GM18907 (cell line): Measurements from ENCODE around the gene TECPR2.

ENCODE experiments used
- ATAC-seq: cut with Tn5 transposase; IDR thresholded peaks from one replicate; pipeline ENCODE4 v1.9.1; 2021; ENCODE audit warnings: mild to moderate bottlenecking, moderate library complexity; ENCODE audit not compliant: unreplicated experiment

TECPR2 gene

DNA sequence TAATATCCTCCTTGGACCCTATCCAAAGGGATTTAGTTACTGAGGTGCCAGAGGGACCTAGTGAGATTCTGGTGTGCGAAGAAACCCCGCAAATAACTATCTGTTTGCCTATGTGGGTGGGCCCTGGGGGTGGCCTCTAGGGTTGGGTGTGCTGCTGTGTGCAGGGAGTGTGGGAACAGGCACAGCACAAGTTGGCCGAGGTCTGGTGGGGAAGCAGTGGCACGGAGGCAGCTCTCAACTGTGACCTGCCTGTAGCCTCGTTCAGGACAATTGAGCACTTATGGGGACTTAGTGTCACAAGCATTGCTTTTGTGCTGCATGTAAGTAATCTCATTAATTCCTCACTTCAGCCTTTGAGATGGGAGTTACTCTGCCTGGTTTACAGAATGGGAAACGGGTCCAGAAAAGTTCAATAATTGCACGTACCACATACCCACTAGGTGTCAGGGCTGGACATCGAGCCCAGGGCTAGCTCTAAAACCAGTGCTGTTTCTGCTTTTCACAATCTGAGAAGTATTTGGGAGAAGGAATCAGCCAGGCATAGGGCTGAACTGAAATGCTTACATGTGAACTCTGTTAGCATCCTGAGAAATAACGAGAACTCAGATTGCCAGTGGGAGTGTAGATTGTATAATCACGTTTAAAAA is 58.8 kb downstream of the TECPR2 start:
- ATAC-seq = no peak

DNA sequence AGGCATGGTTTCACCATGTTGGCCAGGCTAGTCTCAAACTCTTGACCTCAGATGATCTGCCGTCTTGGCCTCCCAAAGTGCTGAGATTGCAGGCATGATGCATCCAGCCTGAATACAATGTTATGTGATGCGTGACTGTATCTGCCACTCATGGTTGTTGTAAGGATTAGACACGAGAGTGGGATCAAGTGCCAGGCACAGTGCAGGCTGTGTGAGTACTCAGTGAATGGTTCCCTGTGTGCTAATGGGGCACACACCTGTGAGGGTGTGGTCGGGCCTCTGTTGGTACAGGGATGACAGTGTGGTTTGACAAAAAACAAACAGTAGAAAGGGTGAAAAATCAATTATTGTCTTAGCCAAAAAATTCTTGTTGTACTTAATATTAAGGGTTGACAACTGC is 61.8 kb downstream of the TECPR2 start:
- no peak for ATAC-seq

DNA sequence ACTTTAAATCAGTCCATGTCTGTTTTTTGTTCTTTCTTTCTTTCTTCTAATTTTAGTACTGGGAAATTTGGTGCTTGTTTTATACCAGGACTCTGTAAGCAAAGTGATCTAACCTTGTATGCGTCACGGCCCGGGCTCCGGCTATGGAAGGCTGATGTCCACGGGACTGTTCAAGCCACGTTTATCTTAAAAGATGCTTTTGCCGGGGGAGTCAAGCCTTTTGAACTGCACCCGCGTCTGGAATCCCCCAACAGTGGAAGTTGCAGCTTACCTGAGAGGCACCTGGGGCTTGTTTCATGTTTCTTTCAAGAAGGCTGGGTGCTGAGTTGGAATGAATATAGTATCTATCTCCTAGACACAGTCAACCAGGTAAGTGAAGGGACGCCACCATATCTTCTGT is 62.2 kb downstream of the TECPR2 start:
- ATAC-seq = no peak

DNA sequence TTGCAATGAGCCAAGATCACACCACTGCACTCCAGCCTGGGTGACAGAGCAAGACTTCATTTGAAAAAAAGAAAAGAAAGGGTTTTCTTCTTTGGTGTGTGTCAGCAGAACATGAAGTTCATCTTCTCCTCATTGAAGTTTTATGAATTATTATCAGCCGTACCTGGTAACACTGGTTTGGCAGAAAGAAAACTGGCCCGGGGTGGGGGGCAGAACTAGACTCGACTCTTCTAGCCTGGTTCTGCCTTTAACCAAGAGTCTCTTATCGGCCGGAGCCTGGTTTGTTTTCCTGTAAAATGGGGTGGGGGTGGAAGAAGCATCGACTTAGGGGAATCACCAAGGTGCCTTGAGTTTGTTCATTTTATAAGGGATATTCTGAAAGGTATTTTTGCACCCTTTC is 64.1 kb downstream of the TECPR2 start:
- no peak for ATAC-seq

DNA sequence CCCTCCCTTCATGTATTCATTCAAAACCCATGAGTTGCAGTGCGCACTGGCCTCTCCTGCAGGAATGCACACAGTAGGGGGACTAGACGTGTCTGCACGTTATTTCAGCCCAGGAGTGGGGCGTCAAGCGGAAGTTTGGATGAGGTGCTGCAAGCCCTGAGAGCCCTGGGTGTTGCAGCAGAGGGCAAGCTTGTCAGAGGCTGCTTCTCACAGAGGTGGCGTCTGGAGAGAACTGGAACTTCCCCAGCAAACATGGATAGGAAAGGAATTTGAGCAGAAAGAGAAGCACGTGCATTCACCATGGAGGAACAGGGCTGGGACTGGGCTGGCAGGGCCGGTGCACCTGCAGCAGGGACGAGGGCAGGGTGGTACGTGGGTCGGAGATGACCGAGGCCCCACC is 64.9 kb downstream of the TECPR2 start:
- ATAC-seq = no peak

DNA sequence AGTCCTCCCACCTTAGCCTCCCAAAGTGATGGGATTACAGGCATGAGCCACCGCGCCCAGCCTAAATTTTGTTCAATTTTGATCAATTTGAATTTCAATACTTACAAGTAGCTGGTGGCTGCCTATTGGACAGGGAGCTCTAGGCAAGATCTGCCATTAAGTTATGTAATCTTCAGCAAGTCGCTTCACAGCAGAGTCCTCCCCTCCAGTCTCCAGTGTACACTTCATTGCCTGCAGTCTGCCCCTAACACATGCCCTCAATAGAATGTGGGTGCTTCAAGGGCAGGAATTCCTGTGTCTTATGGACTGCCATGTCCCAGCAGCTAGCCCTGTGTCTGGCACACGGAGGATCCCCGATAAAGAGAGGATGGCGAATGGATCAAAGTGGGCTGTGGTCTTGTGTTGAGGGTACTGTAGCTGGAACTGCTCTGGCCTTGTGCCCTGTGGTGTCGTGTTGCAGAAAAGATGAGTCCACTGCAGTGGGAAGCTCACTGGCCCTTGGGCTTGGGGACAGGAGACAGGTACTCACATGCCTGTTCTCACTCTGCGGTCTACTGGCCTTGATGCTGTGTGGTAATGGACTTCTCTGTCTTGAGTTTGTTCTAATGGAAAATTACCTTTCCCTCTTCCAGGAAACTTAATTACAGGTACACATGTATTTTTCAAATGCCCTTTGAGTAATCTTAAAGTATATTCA is 67.6 kb downstream of the TECPR2 start:
- no peak for ATAC-seq

DNA sequence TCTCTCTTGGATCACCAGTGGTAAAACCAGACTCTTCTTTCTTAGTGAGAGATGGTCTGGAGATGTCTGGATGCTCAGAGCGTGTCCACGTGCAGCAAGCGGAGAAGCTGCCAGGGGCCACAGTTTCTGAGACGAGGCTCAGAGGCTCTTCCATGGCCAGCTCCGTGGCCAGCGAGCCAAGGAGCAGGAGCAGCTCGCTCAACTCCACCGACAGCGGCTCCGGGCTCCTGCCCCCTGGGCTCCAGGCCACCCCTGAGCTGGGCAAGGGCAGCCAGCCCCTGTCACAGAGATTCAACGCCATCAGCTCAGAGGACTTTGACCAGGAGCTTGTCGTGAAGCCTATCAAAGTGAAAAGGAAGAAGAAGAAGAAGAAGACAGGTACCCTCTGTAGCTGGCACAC is 69.0 kb downstream of the TECPR2 start:
- ATAC-seq = no peak

DNA sequence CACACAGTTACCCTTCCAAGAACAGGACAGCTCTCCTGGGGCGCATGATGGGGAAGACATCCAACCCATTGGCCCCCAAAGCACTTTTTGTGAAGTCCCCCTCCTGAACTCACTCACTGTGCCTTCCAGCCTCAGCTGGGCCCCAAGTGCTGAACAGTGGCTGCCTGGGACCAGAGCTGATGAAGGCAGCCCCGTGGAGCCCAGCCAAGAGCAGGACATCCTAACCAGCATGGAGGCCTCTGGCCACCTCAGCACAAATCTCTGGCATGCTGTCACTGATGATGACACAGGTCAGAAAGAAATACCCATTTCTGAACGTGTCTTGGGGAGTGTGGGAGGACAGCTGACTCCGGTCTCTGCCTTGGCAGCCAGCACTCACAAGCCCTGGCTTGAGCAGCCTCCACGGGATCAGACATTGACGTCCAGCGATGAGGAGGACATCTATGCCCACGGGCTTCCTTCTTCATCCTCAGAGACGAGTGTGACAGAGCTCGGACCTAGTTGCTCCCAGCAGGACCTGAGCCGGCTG is 72.0 kb downstream of the TECPR2 start:
- no peak for ATAC-seq

DNA sequence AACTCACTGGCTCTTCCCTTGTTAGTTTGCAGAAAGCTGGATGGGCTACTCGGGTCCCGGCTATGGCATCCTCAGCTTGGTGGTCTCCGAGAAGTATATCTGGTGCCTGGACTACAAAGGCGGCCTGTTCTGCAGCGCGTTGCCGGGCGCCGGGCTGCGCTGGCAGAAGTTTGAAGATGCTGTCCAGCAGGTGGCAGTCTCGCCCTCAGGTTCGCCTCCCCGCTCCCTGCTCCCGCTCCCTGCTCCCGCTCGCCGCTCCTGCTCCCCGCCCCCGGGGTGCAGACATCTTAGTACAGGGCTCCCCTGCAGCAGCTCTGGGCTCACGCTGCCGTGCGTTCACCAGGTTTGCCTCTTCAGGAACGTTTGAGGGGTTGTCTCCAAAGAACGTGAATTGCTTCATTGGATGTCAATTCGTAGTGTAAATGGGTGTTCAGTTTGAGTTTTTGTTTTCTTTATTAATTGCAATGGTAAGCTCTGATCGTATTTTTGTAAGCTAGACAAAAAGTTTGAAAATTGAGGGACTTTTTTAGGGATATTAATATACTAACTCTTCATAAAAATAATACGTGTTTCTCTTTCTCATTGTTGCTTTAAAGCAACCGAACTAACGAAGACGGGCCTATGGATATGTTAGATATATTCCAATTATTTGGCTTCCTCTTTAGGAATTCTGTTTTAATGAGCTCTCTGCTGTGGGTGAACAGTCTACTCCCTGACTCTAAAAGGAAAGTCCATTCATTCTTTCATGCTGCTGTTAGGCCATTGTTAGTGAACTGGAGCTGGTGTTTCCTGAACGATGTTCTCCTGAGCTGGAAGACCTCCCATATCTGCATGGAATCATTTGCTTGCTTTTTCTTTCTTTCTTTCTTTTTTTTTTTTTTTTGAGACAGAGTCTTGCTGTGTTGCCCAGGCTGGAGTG is 75.5 kb downstream of the TECPR2 start:
- ATAC-seq = no peak

DNA sequence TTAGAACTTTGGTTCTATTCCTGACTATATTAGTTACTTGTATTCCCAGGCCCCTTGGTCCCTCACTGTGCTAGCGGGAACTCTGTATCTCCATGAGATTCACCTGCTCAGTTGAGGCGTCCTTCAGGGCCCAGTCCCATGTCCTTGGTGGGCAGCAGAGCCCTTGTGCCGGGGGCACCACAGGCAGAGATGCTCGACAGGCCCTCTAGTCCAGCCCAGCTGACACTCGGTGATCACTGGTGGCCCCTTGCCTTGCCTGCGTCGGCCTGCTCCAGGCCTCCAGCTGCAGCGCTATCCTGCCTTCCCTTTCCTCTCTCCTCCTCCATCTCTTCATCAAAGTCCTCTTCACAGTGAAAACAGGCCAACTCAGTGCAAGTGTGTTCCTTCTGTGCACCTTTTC is 76.8 kb downstream of the TECPR2 start:
- ATAC-seq = no peak

DNA sequence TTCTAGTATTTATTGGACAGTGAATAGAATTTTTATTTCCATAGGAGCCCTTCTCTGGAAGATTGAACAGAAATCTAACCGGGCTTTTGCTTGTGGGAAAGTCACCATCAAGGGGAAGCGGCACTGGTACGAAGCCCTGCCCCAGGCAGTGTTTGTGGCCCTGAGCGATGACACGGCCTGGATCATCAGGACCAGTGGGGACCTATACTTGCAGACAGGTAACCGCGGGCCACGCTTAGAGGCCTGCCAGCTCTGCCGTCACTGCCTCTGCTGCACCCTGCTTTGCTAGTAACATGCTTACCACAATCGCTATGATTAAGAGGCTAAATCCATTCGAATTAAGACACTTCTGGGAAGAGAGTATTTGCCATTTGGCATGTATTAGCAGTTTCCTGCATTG is 77.7 kb downstream of the TECPR2 start:
- no peak for ATAC-seq

DNA sequence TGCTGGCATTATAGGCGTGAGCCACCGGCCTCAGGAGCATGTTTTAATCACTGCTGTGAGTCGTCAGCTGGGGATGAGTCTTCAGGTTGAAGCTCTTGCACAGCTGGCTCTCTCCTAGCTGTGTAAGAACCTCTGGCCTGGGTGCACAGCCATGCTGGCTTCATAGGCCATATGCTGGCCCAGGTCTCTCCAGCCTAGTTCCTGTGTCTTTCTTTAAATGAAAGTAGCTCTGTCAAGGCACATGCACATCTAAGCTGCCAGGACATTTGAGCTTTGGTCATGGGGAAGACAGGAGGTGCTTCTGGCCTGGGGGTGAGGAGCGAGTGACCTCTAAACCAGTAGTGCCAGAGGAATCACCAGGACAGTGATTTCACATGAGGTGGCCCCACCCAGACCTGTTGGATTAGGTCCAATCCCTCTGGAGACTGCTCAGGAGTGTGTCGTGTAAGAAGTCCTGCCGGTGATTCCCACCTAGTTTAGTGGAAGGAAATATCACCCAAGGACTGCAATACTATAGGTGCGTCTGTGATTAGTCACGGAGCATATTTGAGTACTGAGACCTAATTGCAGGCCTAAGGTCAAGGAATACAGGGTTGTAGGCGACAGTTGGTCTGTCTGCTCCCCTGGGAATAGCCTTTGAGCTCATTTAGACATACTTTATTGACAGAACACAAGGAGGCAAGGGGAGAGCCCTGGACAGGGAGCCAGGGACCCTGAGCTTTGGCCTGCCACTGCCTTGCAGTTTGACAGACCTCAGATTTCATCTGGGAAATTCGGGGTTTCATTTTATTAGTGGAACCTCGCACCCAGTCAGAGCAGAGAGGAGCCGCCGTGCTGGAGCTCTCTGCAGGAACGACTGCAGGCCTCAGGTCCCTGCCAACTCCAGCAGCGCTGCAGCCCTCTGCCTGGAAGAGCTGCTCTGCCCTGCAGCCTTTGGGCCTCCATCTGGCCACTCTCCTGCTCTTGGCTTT is 79.8 kb downstream of the TECPR2 start:
- ATAC-seq = no peak

DNA sequence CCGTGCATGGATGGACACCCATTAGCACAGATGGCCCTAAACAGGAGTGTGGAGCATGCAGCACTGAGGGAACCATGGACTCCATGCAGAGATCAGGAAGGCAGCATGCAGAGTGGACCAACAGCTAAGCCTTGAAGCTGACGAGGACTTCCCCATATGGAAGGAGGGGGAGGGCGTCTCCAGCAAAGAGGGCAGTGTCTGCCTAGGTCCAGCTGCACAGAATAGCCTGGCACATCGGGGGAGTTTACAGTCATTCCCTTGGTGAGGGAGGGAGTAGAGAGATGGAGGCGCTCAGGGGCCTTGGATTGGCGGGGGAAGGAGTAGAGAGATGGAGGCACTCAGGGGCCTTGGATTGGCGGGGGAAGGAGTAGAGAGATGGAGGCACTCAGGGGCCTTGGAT is 82.3 kb downstream of the TECPR2 start:
- ATAC-seq = no peak

DNA sequence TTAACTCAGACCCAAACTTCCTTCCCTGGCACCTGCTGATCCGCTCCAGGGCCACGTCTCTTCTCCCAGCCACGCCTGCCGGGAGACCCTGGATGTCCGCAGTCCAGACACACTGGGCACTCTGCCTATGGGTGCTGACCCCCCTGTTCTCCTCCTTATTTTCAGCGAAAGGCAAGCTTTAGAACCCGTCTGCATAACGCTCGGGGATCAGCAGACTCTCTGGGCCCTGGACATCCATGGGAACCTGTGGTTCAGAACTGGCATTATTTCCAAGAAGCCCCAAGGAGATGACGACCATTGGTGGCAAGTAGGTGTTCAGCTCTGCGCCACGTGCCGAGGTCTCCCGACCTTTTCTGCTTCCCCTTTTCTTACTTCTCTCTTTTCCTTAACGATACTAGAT is 82.9 kb downstream of the TECPR2 start:
- ATAC-seq = no peak

DNA sequence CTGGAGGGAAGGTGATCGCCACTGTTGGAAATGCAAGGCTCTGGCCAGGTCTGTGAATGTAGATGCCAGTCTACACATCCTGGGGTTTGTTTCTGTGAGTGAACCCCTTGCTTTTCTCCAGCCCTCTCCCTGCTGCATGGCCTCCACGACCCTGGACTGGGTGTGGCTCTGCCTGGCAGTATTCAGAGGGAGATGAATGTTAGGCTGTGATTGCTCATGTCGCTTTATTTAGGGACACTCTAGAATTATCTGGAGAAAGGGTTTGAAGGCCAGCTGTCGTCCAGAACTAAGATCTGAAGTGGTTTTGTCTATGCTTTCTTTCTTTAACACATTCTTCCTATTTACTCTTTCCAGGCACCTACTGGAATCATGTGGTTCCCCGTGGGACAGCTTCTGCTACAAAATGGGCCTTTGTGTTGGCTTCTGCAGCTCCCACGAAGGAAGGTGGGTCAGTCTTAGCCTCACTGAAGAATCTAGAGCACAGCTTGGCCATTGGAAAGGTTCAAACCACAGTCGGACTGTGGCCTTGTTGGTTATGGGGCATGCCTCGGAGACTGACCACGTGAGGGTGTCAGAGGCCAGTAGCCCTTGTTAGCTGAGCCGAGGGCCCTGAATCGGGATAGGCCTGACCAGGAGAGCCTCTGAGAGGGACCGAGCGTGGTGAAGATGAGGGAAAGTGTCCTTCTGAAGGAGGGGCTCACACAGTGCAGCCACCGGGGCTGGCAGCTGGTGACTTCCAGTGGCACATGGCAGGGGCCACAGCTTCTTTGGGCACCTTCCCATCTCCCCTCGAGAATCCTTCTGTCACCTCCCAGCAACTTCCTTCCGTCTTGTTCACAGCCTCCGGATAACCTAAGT is 87.7 kb downstream of the TECPR2 start:
- ATAC-seq = no peak

DNA sequence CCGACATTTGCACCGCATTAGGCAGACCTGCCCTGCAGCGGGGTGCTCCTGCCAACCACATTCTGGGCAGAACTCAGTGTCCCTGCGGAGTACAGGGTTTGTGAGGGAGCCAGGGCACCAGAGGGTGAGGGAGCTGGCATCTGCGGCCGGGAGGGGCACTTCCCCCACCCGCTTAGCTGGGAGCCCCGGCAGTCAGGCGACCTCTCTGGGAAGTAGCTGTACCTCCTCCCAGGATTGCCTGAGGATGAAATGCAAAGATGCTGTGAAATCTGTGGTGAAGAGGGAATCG is 88.3 kb downstream of the TECPR2 start:
- ATAC-seq = no peak

DNA sequence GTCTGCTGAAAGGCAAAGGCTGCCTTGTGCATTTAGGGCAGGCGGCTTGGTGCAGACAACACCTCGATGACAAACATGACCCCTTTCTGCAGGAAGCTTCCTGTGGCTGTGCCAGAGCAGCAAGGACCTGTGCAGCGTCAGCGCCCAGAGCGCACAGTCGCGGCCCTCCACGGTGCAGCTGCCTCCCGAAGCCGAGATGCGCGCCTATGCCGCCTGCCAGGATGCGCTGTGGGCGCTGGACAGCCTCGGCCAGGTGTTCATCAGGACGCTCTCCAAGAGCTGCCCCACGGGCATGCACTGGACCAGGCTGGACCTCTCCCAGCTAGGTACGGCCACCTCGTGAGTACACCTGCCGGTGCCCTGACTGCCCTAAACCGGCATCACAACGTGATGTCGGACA is 89.6 kb downstream of the TECPR2 start:
- ATAC-seq = no peak

DNA sequence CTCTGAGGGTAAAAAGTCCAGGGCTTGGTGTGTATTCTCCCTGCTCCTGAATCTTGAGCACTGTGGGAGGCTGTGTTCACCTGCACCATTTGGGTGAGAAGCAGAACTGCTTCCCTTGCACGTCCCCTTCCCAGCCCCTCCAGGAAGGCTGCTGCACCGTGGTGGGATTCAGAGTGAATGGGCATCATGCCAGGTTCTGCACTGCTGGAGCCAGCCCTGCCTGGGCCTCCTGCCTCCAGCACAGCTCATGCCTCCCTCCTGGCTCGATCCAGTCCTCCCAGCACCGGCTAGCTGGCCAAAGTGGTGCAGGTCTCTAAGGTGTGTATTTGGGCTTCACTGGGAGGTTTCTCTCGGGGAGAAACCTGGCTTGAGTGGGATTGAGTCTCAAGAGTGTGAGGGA is 92.0 kb downstream of the TECPR2 start:
- ATAC-seq = no peak

DNA sequence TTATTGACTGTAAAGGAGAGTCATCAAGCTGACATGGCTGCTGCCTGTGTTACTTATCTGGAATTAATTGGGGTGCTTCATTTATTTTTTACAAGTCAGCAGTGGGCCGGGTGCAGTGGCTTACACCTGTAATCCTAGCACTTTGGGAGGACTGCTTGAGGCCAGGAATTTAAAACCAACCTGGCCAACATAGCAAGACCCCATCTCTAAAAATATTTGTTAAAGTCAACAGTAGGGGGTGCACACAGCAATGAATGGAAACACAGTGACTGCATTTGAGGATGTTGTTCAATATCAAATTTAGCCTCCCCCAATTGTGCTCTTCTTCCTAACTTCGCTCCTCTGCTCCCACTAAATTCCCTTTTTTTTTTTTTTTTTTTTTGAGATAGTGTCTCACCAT is 94.8 kb downstream of the TECPR2 start:
- ATAC-seq = no peak
